K562 (cell line): ENCODE measurements around the gene ST6GAL1. TPM values are rescaled to one million over a fixed set of nuclear protein-coding genes. Genes with fewer than 3 reads are reported as not detected.

Experiments used
- ATAC-seq: fragments of 200-7000 bp; cut with Tn5 transposase; 3 replicates; pipeline ENCODE4 v1.9.1; 2020; ENCODE audit warnings: moderate library complexity
- BruUV-seq: library from RNA; stranded (reverse); fragments of 400-500 nt; replicated peaks from 2 replicates; lab custom pipeline; 2021; lab: Mats Ljungman, UMichigan
- CTCF ChIA-PET: fragments of 300-600 bp; formaldehyde crosslinking; extraction: SDS; loops from one replicate; lab custom pipeline; 2021; ENCODE audit warnings: low intra/inter-chr PET ratio; lab: Yijun Ruan, JAX
- POLR2A ChIA-PET: fragments of 300-600, 350-650 bp; sonication (Branson Sonifier 250); formaldehyde crosslinking; extraction: SDS; loops from one replicate; lab custom pipeline; 2021; ENCODE audit warnings: antibody characterized with exemption, inconsistent platforms; lab: Yijun Ruan, JAX
- DNase-seq, 4 experiments: peaks; one replicate each; pipeline versions ENCODE4 v3.0.0 to v3.0.0-alpha.2; 2011 to 2018; ENCODE audit warnings: low spot score in 3 of 4, mixed read lengths in 3 of 4; ENCODE audit errors: extremely low read depth in 1 of 4
- FAIRE-seq: peaks from 2 replicates; lab custom pipeline; 2011; peaks lifted over from hg19 to GRCh38; lab: Jason Lieb, UNC
- H2AFZ ChIP-seq: 2 replicates; pipeline ENCODE4 v1.6.0; 2011; ENCODE audit warnings: low read depth, low read length, control low read depth, inconsistent platforms
- H3K27ac ChIP-seq: fragments of 200-600 bp; 3 replicates; pipeline ENCODE4 v1.8.0; 2011; ENCODE audit warnings: low read depth, mild to moderate bottlenecking, control low read depth, inconsistent platforms, low read length, moderate library complexity, mixed read lengths; ENCODE audit errors: extremely low read depth
- H3K27me3 ChIP-seq, 2 experiments: fragments of 300-600 bp in 1 of 2; 2 replicates in 1 of 2; 3 replicates in 1 of 2; pipeline versions ENCODE4 v1.6.0 to v1.8.0; 2011; ENCODE audit warnings: inconsistent platforms in 2 of 2, low read length in 2 of 2, mild to moderate bottlenecking in 1 of 2, mixed read lengths in 1 of 2, moderate library complexity in 1 of 2; ENCODE audit not compliant: control insufficient read depth in 2 of 2, insufficient read depth in 2 of 2
- H3K36me3 ChIP-seq: fragments of 300-600 bp; 3 replicates; pipeline ENCODE4 v1.8.0; 2011; ENCODE audit warnings: mild to moderate bottlenecking, low read length, inconsistent platforms; ENCODE audit not compliant: control insufficient read depth, insufficient read depth
- H3K4me1 ChIP-seq, 2 experiments: fragments of 200-600 bp in 1 of 2; replicated peaks in 1 of 2; 2 replicates in 1 of 2; 3 replicates in 1 of 2; pipeline versions ENCODE4 v1.5.1 to v1.8.0; 2011; ENCODE audit warnings: inconsistent platforms in 2 of 2, low read length in 2 of 2, mild to moderate bottlenecking in 1 of 2, mixed read lengths in 1 of 2, moderate library complexity in 1 of 2; ENCODE audit not compliant: control insufficient read depth in 2 of 2, insufficient read depth in 2 of 2
- H3K4me2 ChIP-seq: 2 replicates; pipeline ENCODE4 v1.6.1; 2011; ENCODE audit warnings: low read length, control low read depth, inconsistent platforms, mixed read lengths; ENCODE audit not compliant: insufficient read depth
- H3K4me3 ChIP-seq: fragments of 200-600 bp; sonication (generic), shearing (Covaris generic); 2 replicates; pipeline ENCODE4 v1.5.1; 2016; ENCODE audit warnings: control low read depth, inconsistent platforms
- H3K79me2 ChIP-seq: fragments of 200-600 bp; 3 replicates; pipeline ENCODE4 v1.8.0; 2011; ENCODE audit warnings: low read length, inconsistent platforms; ENCODE audit not compliant: control insufficient read depth, insufficient read depth
- H3K9ac ChIP-seq, 2 experiments: 2 replicates each; pipeline versions ENCODE4 v1.6.0 to v1.6.1; 2011; ENCODE audit warnings: low read depth in 2 of 2, low read length in 2 of 2, control low read depth in 1 of 2, inconsistent platforms in 1 of 2, mild to moderate bottlenecking in 1 of 2, mixed read lengths in 1 of 2; ENCODE audit not compliant: insufficient read depth in 1 of 2
- H3K9me1 ChIP-seq: one replicate; pipeline ENCODE4 v1.6.0; 2011; ENCODE audit warnings: inconsistent platforms, mild to moderate bottlenecking, low read length, moderate library complexity; ENCODE audit not compliant: control insufficient read depth, insufficient read depth
- H3K9me3 ChIP-seq: replicated peaks from 2 replicates; pipeline ENCODE4 v1.5.1; 2011; ENCODE audit warnings: low read depth, low read length, inconsistent platforms; ENCODE audit not compliant: control insufficient read depth, insufficient read depth
- H4K20me1 ChIP-seq: replicated peaks from 2 replicates; pipeline ENCODE4 v1.6.1; 2011; ENCODE audit warnings: low read length, inconsistent platforms, mixed read lengths; ENCODE audit not compliant: control insufficient read depth, insufficient read depth
- LCOR ChIP-seq: sonication (generic); formaldehyde crosslinking; IDR thresholded peaks from 2 replicates; pipeline ENCODE4 v1.8.0; 2022; ENCODE audit warnings: mild to moderate bottlenecking, missing genetic modification reagents
- MTA2 ChIP-seq: fragments of 450-650 bp; IDR thresholded peaks from 2 replicates; pipeline ENCODE4 v1.6.1; 2016; ENCODE audit warnings: low read depth
- STAG1 ChIP-seq: sonication (generic); formaldehyde crosslinking; IDR thresholded peaks from 2 replicates; pipeline ENCODE4 v1.5.0; 2020; ENCODE audit warnings: missing genetic modification reagents, borderline replicate concordance
- TSC22D4 ChIP-seq: fragments of 450-650 bp; IDR thresholded peaks from 2 replicates; pipeline ENCODE4 v1.6.1; 2016; ENCODE audit warnings: missing genetic modification characterization, missing biosample characterization, control low read depth
- WGBS: fragments of 100-300 bp; shearing (Covaris generic); methylation state at CpG from one replicate; pipeline ENCODE4 v1.1.6; 2016; ENCODE audit warnings: low coverage, mixed read lengths; ENCODE audit not compliant: insufficient coverage; ENCODE audit errors: missing lambda C conversion rate; 5-methylcytosine and 5-hydroxymethylcytosine counted together
- in situ Hi-C: fragments of 300-500 bp; cut with MboI; formaldehyde crosslinking; loops from 4 replicates; pipeline ENCODE4 v1.15.0; 2018; ENCODE audit warnings: inconsistent platforms, mixed read lengths
- intact Hi-C: fragments of 100-400 bp; cut with micrococcal nuclease; formaldehyde crosslinking; loops from 2 replicates; pipeline ENCODE4 v1.14.2; 2022
- polyA plus RNA-seq, 8 experiments: library from polyadenylated mRNA; depleted of rRNA in 4 of 8; stranded (reverse) in 5 of 8; unstranded in 3 of 8; fragments of >200 nt; fragmentation: Nextera tagmentation in 2 of 8; fragmentation: Illumina TruSeq in 1 of 8; extraction: Ambion mirVana in 2 of 8; extraction: Trizol in 1 of 8; gene quantifications; 2 replicates each; pipeline versions ENCODE4 v1.2.1 to v1.2.3, GENCODE V29; 2011 to 2014; ENCODE audit warnings: inconsistent platforms in 1 of 8, missing spikeins in 1 of 8
- total RNA-seq, 7 experiments: library from RNA; depleted of rRNA in 6 of 7; stranded (reverse); fragments of >200 nt in 6 of 7; fragmentation: Illumina TruSeq in 2 of 7; extraction: Trizol in 2 of 7; gene quantifications; 2 replicates each; pipeline versions ENCODE4 v1.2.1 to v1.2.3, GENCODE V29; 2011 to 2021; ENCODE audit warnings: low replicate concordance in 1 of 7
- TF ChIP-seq, protein P1 (sequence below): IDR thresholded peaks from 2 replicates; pipeline ENCODE4 v1.6.1; 2012; ENCODE audit warnings: low read depth, low read length, improper control_type of control experiment, borderline replicate concordance

Gene ST6GAL1
- total and polyA plus RNA-seq, 9 of the 15 experiments (the other 6 are each of a cell fraction or from before 2014, with no cell fraction given), result 31.9 to 145 (median 71.0) TPM

- 0 out of 2 replicates have a peak, but pooled peaks cover 2% of the 10 kb centered on the region for H3K9me3 ChIP-seq
- peaks cover 5% of the 10 kb centered on the region for H3K9me1 ChIP-seq
- ChIA-PET CTCF (no interaction called here), POLR2A (no interaction called here)
- H3K36me3 ChIP-seq, result peaks cover 40% of the 10 kb centered on the region; the same call in 2 of the 3 replicates
- H3K79me2 ChIP-seq, result peaks cover 53% of the 10 kb centered on the region
- intact Hi-C loops (loop anchor here (5.0 kb wide), 1 partner anchor 43 kb away; no protein-coding TSS in a partner anchor), in situ Hi-C loops (no loop called here)
- no peaks in the 10 kb centered on the region for H3K27me3 ChIP-seq
- H4K20me1 ChIP-seq, result no peaks in the 10 kb centered on the region
- TF ChIP-seq TSC22D4 (tag) (no peak), MTA2 (no peak)
- no peak for ATAC-seq
- H3K9ac ChIP-seq, result peak overlapping the region in 1 of 2 experiments; percentile 32; a peak in 1 of 4 replicates
- H3K4me1 ChIP-seq, result peaks cover 19 to 41% of the 10 kb centered on the region in 2 experiments
- no peak for FAIRE-seq
- H2AFZ ChIP-seq, result no peak overlapping the region
- BruUV-seq, result no TSS peak
- peak overlapping the region; percentile 27; the same call in 2 of the 3 replicates for H3K27ac ChIP-seq
- no peak overlapping the region for H3K4me2 ChIP-seq
- no peak for DNase-seq
- no peak overlapping the region for H3K4me3 ChIP-seq
- WGBS, result 86% methylated on average over 8 of the region's 9 CpGs
Observed at GRCh38 chr3:186998937-186999368, 68.6 kb downstream of the ST6GAL1 start.

- peaks cover 59% of the 10 kb centered on the region for H3K79me2 ChIP-seq
- no peak for ATAC-seq
- no peak overlapping the region for H3K4me2 ChIP-seq
- intact Hi-C loops, result no loop called here
- H4K20me1 ChIP-seq, result no peaks in the 10 kb centered on the region
- ChIA-PET CTCF (no interaction called here), POLR2A (no interaction called here)
- H2AFZ ChIP-seq, result no peak overlapping the region
- no peak overlapping the region for H3K4me3 ChIP-seq
- BruUV-seq, result no TSS peak
- no peak overlapping the region for H3K9ac ChIP-seq
- 82% methylated on average over 4 of the region's 4 CpGs for WGBS
- H3K9me1 ChIP-seq, result peaks cover 5% of the 10 kb centered on the region
- H3K27ac ChIP-seq, result no peak overlapping the region; the same call in 2 of the 3 replicates
- no peaks in the 10 kb centered on the region for H3K27me3 ChIP-seq
- TF ChIP-seq LCOR (CRISPR knock-in tag) (no peak), STAG1 (no peak)
- TF ChIP-seq, protein P1, sequence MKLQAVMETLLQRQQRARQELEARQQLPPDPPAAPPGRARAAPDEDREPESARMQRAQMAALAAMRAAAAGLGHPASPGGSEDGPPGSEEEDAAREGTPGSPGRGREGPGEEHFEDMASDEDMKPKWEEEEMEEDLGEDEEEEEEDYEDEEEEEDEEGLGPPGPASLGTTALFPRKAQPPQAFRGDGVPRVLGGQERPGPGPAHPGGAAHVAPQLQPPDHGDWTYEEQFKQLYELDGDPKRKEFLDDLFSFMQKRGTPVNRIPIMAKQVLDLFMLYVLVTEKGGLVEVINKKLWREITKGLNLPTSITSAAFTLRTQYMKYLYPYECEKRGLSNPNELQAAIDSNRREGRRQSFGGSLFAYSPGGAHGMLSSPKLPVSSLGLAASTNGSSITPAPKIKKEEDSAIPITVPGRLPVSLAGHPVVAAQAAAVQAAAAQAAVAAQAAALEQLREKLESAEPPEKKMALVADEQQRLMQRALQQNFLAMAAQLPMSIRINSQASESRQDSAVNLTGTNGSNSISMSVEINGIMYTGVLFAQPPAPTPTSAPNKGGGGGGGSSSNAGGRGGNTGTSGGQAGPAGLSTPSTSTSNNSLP, result no peak
- TF ChIP-seq, all 486 proteins: peak for 0
- H3K4me1 ChIP-seq, result peaks cover 27 to 39% of the 10 kb centered on the region in 2 experiments
- H3K36me3 ChIP-seq, result peaks cover 46% of the 10 kb centered on the region; the same call in 2 of the 3 replicates
- in situ Hi-C loops, result no loop called here
- 0 out of 2 replicates have a peak, but pooled peaks cover 3% of the 10 kb centered on the region for H3K9me3 ChIP-seq
- FAIRE-seq (no peak), DNase-seq (no peak)
Observed at GRCh38 chr3:187000711-187001151, 70.4 kb downstream of the ST6GAL1 start.
